HG03103 (cell line): ENCODE measurements around the gene ZDHHC13.

Experiments used
- ATAC-seq: cut with Tn5 transposase; IDR thresholded peaks from one replicate; pipeline ENCODE4 v1.9.1; 2021; ENCODE audit warnings: low read depth; ENCODE audit not compliant: unreplicated experiment

The ZDHHC13 gene

GRCh38 chr11:19116971-19117759 is at the start of gene ZDHHC13:
Gene ZDHHC13, plus strand, starts transcription at chr11:19117168. Its CDS starts 82 bp downstream, at chr11:19117250.
- peak; percentile 98 for ATAC-seq

- peak; percentile 96 for ATAC-seq
These were observed 45.7 kb upstream of the ZDHHC13 start for GRCh38 chr11:19071255-19071654.

- no peak for ATAC-seq
These were observed 44.5 kb upstream of the ZDHHC13 start for GRCh38 chr11:19072464-19072863.

GRCh38 chr11:19073454-19074415 is 43.2 kb upstream of the ZDHHC13 start:
- ATAC-seq: no peak

- ATAC-seq: no peak
These were observed 41.3 kb upstream of the ZDHHC13 start for GRCh38 chr11:19075636-19076035.

GRCh38 chr11:19076744-19077589 is 40.0 kb upstream of the ZDHHC13 start:
- ATAC-seq: peak; percentile 65

GRCh38 chr11:19077965-19078364 is 39.0 kb upstream of the ZDHHC13 start:
- no peak for ATAC-seq

- no peak for ATAC-seq
These were observed 37.1 kb upstream of the ZDHHC13 start for GRCh38 chr11:19079643-19080440.

- no peak for ATAC-seq
These were observed 36.4 kb upstream of the ZDHHC13 start for GRCh38 chr11:19080579-19080993.

GRCh38 chr11:19083166-19083565 is 33.8 kb upstream of the ZDHHC13 start:
- no peak for ATAC-seq

- ATAC-seq: no peak
These were observed 32.2 kb upstream of the ZDHHC13 start for GRCh38 chr11:19084661-19085315.

- ATAC-seq: no peak
These were observed 29.3 kb upstream of the ZDHHC13 start for GRCh38 chr11:19087658-19088057.

GRCh38 chr11:19088791-19089190 is 28.2 kb upstream of the ZDHHC13 start:
- ATAC-seq: no peak

GRCh38 chr11:19089421-19089820 is 27.5 kb upstream of the ZDHHC13 start:
- no peak for ATAC-seq

- ATAC-seq: no peak
These were observed 25.6 kb upstream of the ZDHHC13 start for GRCh38 chr11:19091366-19091765.

- no peak for ATAC-seq
These were observed 24.6 kb upstream of the ZDHHC13 start for GRCh38 chr11:19092342-19092741.

- ATAC-seq: no peak
These were observed 24.1 kb upstream of the ZDHHC13 start for GRCh38 chr11:19092850-19093249.

GRCh38 chr11:19093976-19094375 is 23.0 kb upstream of the ZDHHC13 start:
- ATAC-seq: no peak

- no peak for ATAC-seq
These were observed 22.1 kb upstream of the ZDHHC13 start for GRCh38 chr11:19094859-19095258.
